Upper lobe of left lung (tissue), 4 donors: ENCODE data around the gene ADCY4.

Experiments used
- POLR2A ChIP-seq, 4 donors: fragments of 450-650 bp; IDR thresholded peaks; one replicate each; pipeline ENCODE4 v1.5.1; 2016 to 2017; ENCODE audit warnings: antibody characterized with exemption in 4 of 4, mild to moderate bottlenecking in 2 of 4
- POLR2AphosphoS5 ChIP-seq, 2 donors: sonication (generic); formaldehyde crosslinking; IDR thresholded peaks; one replicate each; pipeline ENCODE4 v1.5.1; 2017; ENCODE audit warnings: antibody characterized with exemption in 2 of 2

DNA sequence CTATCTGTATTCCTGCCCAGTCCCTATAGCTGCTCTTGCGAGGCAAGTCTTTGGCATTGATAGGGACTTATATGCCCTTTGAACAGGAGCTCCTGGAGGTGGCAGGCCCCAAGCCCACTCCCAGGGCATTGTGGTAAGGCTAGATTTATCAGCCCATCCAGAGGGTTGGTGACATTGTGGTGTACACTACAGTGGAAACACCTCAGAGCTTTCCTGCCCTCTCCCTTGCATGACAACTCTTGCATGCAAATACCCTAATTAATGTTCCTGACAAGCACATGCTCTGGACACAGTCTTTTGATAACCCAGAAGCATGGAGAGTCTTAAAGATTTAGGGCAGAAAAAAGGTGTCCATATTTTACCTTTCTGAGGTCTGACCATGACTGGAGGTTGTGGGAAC is 5.7 kb upstream of the ADCY4 start:
- TF ChIP-seq POLR2AphosphoS5 (IDR thresholded peaks at IDR 0.05): no peak
- TF ChIP-seq POLR2A (IDR thresholded peaks at IDR 0.05): no peak
